GM21528 (cell line): ENCODE measurements around the gene QRICH2.
"Not testable (repeated sequence)": the region's sequence is repeated elsewhere in the genome, so short reads cannot be mapped to it uniquely, and the experiment has no call there.

ENCODE experiments used
- ATAC-seq: cut with Tn5 transposase; IDR thresholded peaks from one replicate; pipeline ENCODE4 v1.9.1; 2021; ENCODE audit warnings: mild to moderate bottlenecking, moderate library complexity; ENCODE audit not compliant: unreplicated experiment, low FRiP score

Gene QRICH2

DNA sequence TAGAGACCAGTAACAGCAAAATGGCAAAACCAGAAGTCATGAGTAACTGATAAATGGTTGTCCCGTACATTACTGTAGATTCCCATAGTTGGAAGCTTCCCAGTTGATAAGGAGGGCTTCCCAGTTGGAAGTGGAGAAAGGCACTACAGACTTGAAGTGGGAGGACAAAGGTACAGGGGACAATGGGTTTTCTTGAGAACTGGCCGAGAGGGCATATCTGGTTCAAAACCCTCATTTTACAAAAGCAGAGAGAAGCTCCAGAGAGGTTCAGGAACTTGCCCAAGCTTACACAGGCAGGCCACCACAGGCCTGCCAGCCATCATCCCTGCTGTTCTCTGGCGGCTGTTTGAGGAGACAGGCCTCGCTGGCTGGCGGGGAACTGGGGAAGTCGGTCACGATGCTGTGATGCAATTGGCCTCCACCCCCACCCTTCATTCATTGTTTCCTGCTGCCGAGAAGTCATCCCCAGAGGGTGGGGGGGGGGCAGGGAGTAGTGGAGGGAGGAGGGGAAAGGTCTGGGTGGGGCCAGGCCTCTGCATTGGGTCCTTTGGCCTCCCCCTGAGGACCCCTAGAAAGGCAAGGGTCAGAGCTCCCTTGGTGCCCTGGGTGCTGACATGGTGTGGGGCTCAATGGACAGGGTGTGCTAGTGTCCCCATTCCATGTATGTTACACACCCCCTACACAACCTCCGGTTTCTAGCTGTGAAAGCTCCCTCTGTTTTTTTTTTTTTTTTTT, 39.9 kb downstream of the QRICH2 start:
- ATAC-seq: no peak

DNA sequence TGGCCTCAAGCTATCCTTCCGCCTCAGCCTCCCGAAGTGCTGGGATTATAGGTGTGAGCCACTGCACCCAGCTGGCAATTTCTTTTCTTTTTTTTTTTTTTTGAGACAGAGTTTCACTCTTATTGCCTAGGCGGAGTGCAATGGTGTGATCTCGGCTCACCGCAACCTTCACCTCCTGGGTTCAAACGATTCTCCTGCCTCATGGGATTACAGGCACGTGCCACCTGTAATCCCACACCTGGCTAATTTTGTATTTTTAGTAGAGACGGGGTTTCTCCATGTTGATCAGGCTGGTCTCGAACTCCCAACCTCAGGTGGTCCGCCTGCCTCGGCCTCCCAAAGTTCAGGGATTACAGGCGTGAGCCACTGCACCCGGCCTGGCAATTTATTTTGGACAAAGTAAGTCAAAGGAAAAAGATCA, 40.5 kb downstream of the QRICH2 start:
- ATAC-seq: not testable (repeated sequence)

DNA sequence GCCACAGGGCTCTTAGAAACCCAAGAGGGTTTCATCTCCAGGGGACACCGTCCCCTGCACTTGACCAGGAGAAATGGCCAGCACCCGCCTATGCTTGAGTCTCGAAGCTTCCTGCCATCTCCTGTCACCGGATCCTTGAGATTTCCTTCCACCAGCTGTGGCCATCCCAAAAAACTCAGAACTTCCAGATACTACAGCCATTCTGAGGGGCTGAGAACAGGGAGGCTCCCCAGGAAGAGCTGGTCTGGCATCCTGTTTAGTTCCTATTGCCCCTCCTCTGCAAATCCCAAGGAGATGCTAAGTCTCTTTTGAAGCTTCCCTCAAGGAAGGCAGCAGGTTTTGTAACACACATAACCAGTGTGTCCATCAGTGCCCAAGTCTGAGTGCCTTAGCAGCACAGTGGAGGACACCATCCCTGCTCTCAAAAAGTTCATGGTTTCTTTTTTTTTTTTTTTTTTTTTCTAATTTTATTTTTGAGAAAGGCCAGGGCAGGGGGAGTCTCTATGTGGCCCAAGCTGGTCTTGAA, 41.0 kb downstream of the QRICH2 start:
- ATAC-seq: no peak

DNA sequence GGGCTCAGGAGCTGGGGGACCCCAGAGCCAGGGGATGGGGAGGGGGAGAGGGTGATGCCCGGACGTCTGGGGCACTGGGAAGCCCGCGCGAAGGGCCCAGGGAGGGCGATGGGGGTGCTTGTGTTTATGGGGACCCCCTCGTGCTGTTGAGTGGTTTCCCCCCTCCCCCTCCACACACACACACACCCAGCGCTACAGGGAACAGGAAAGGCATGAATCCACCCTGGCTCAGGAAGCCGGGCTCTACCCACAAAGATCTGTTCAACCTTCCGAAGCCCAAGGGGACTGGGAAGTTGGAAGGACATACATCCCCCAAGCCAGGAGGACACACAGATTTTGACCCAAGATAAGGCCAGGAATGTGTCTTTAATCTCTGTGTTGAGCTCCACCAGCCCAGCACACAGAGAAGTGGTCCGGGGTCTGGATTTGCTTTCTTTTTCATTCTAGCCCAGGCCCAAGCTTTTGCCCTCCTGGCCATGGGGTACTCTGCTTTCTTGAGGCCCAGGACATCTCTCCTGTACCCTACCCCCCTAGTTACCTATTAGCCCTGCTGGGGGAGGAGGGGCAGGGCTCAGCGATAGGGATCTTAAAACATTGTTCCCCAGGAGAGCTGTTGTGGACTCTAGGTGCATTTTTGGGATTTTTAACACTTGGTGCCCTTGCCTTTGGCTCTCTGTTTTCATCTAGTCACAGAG, 41.7 kb downstream of the QRICH2 start:
- no peak for ATAC-seq

DNA sequence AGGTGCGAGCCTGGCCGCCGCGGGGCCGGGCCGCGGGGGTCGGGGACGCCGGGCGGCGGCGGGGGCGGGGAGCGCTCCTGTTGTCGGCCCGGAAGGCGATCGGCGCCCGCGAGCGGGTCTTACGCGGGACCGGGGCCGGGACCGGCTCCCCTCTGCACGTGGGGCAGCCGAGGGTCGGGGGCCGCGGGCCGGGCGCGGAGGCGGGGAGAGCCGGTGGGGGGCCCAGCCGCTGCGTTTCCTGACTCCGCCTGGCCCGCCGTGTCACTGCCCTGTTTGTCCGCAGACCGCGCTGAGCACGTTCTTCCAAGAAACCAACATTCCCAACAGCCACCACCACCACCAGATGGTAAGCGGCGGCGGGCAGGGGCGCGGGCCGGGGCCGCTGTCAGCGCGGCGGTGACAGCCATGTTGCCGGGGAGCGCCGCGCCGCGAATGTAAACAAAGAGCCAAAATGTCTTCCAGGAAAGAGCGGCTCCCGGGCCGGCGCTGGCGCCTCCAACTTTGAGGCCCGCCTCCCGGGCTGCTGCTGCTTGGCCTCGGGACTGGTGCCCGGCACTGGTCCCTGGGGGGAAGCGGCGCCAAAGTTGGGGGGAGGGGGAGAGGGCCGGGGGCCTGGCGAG, 42.3 kb downstream of the QRICH2 start:
- no peak for ATAC-seq

DNA sequence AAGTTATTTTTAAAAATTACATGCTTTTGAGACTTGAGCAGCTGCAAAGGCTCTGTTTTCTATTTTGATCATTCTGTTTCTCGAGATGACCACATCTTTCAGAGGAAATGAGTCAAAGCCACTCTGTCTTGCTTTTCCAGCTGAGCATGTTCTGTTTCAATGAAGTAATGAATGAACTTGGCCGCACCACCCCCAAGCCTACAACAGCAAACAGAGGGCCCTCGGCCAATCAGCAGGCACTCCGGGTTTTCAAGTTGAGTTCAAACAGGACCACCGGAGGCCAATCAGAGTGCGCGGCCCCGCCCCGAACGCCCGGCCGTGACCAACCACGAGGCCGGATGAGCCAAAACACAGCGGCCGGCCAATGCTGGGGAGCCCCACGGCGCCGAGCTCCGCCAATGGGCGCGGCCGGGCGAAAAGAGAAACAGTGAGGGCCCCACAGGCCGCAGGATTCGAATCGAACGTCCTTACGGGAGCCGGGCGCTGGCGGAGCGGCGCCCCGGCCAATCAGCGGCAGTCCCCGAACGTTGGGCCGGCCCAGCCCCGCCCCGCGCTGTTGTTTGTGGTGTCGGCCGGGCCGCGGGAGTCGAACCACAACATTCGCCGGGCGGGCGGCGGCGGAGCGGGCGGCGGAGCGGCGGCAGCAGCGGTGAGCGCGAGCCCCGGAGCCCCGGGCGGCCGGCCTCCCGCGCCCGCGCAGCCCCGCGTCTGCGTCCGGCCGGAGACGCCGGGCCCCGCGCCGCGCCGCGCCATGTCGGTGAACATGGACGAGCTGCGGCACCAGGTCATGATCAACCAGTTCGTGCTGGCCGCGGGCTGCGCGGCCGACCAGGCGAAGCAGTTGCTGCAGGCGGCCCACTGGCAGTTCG, 43.1 kb downstream of the QRICH2 start, which contains the start of gene UBALD2:
Gene UBALD2, plus strand, starts transcription at position 594 of the 869 bp plus-strand sequence. Its CDS starts 158 bp downstream, at position 752.
- ATAC-seq: peak; percentile 70

DNA sequence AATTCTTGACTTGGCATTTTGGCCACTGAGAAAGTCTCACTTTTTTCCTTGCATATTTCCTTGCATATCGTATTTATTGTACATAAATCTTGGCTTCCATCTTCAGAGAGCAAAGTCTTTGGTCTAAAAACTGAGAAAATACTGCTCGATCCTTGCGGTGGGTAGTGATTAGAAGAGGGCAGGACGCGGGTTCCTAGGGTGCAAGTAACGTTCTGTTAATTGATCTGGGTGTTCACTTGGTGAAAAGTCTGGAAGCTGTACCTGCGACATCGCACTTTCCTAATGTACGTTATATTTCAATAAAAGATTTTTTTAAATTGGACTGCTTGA, 43.7 kb downstream of the QRICH2 start:
- peak; percentile 1 for ATAC-seq

DNA sequence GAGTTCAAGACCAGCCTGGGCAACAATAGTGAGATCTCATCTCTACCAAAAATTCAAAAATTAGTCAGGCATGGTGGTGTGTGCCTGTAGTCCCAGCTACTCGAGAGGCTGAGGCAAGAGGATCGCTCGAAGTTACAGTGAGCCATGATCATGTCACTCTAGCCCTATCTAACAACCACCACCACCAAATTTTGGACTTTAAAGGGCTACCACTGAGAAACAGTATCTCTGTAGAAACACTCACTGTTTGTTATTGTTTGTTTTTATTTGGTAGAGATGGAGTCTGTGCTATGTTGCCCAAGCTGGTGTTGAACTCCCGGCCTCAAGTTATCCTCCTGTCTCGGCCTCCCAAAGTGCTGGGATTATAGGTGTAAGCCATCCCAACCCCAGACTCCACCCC, 44.2 kb downstream of the QRICH2 start:
- ATAC-seq: no peak

DNA sequence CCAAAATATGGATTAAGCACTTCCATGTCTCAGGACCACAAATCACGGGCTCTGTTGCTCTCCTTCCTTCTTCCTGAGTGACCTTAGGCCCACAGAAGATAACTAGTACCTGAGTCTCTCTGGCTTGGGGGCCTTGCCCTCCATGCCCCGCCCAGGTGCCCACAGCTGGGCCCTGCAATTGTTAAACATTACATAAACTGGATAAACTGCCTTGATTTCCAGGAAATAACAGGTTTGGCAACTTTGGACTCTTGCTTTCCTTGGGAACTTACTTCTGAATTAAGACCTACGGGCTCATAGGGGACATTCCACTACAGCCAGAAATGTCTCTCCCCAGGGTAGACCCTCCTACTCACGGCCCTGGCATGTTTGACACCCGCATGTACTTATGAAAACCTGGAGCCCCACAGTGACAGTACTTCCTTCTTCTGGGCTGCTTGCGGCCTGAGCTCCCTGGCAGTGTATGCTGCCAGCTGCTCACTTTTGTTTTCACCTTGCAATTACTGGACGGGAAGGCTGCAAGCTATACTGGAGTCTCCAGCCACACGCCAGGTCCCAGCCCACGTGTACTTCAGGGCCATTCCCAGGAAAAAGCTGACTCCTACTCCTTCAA, 45.2 kb downstream of the QRICH2 start:
- ATAC-seq: no peak

DNA sequence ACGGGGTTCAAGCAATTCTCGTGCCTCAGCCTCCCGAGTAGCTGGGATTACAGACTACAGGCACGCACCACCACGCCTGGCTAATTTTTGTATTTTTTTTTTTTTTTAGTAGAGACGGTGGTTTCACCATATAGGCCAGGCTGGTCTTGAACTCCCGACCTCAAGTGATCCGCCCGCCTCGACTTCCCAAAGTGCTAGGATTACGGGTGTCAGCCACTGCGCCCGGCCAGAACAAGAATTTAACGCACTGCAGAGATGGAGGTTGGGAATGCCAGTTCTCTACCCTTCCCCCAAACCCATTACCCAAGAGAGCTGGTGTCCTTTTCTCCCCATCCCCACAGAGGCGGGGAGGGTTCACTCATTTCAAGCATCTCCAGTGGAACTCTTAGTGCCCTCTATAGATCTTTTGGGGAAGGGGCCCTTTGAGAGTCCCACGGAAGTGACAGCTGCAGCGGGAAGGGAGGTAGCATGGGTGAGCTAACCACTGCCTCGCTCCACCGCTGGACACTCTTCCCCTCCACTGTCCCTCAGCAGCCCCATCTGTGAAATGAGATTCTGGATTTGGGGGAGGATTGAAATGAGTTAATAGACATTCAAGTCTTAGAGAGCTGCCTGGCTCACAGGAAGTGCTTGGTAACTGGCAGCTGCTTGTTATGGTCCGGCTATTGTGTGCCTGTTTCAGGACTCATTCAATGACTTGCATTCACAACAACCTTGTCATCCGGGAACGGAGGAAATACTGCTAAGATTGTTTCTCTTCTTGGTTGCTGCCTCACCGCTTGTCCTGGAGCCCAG, 46.5 kb downstream of the QRICH2 start:
- ATAC-seq: no peak

DNA sequence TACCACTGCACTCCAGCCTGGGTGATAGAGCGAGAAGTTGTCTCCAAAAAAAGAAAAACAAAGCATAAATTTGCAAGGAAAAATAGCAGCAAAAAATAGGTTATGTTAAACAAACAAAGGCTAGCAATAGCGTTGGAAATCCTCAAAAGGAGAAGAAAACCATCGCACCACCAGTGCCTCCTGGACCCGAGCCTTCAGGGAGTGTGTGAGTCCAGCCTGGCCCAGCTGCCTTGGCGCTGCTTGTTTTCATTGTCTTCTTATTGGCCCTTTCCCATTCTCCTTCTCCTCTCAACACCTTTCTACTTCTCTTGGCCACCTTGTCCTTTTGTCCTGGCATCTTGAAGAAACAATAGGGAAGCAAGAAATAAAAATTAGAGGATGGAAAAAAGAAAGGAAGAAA, 47.4 kb downstream of the QRICH2 start:
- no peak for ATAC-seq

DNA sequence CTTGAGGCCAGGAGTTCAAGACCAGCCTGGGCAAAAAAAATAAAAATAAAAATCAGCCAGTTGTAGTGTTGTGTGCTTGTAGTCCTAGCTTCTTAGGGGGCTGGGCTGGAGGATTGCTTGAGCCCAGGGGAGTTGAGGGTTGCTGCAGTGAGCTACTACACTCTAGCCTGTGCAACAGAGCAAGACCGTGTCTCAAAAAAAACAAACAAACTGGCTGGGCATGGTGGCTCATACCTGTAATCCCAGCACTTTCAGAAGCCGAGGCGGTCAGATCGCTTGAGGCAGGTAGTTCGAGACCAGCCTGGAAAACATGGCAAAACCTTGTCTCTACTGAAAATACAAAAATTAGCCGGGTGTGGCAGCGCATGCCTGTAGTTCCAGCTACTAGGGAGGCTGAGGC, 47.9 kb downstream of the QRICH2 start:
- ATAC-seq: no peak

DNA sequence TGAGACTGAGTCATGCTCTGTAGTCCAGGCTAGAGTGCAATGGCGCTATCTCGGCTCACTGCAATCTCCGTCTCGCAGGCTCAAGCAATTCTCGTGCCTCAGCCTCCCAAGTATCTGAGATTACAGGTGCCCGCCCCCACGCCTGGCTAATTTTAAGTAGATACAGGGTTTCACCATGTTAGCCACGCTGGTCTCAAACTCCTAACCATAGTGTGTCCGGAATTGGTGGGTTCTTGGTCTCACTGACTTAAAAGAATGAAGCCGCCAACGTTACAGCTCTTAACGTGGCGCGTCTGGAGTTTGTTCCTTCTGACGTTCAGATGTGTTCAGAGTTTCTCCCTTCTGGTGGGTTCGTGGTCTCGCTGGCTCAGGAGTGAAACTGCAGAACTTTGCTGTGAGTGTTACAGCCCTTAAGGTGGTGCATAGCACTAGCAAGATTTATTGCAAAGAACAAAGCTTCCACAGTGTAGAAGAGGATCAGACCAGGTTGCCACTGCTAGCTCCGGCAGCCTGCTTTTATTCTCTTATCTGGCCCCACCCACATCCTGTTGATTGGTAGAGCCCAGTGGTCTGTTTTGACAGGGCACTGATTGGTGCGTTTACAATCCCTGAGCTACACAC, 51.5 kb downstream of the QRICH2 start:
- not testable (repeated sequence) for ATAC-seq

DNA sequence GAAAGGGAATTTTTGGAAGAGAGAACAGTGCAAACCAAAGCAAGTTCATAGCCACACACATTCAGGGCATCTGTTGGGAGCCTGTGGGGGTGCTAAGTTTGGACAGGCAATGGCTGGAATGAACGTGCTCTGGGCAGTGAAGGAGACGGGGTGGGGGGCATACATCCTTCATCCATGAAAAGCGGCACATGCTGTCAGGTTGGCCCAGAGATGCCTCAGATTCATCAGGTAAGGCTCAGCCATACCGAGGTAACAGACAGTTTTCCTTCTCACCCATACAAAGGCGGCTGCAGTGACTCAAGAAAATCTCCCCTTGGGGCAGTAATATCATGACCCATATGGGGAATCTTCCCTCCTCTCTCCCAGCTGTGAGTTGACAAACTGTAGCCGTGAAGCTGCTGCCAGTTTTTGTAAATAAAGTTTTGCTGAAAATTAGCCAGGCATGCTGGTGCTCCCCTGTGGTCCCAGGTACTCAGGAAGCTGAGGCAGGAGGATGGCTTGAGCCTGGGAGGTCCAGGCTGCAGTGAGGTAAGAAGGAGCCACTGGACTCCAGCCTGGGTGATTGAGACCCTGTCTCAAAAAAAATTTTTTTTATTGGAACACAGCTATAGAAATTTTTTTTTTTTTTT, 52.2 kb downstream of the QRICH2 start:
- no peak for ATAC-seq

DNA sequence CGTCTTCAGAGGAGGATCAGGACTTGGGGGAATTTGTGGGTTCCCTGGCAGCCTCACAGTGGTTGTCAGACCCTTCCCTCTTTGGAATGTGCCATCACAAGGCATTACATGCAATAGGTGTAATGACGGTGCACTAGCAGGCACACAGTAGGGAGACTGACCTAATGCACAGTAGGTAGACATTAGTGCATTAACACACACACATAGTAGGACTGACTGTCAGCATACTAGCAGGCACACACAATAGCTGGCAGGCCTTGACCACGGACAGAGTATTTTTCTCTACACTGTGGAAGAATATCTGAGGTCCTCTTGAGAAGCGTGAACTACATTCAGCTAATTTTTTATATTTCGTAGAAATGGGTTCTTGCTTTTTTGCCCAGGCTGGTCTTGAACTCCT, 53.8 kb downstream of the QRICH2 start:
- ATAC-seq: no peak

DNA sequence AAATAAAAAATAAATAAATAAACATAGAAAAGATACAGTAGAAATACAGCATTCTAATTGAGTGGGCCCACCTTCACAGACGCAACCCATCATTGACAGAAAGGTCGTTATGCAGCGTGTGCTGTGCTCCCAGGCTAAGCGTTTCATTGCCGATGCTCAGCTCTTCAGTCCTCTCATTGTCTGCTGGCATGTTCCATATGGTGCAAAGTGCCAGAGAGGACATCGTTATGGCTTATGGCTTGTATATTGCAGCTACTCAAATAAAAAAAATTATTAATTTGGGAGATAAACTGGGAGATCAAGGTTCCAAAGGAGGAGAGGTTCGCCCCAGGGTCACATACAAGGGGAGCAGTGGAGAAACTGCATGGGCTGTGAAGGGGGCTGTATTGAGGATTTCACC, 54.2 kb downstream of the QRICH2 start:
- ATAC-seq: no peak

DNA sequence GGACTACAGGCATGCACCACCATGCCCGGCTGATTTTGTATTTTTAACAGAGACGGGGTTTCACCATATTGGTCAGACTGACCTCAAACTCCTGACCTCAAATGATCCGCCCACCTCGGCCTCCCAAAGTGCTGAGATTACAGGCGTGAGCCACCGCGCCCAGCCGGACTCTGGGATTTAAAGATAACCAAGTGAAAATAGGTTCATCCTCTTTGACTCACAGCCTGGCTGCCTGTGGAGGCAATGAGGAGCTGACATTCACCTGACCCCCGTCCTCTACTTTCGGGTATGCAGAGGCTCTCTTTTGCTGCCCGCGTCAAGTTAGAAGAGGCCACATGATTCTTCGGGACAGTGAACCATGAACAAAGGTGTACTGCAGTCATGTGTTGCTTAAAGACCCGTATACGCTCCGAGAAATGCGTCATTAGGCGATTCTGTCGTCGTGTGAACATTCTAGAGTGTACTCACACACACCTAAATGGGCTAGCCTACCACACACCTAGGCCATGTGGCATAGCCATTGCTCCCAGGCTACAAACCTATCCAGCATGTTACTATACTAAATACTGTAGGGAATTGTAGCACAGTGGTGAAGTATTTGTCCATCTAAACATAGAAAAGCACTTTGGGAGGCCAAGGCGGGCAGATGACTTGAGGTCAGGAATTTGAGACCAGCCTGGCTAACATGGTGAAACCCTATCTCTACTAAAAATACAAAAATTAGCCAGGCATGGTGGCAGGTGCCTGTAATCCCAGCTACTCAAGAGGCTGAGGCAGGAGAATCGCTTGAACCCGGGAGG, 54.9 kb downstream of the QRICH2 start:
- ATAC-seq: not testable (repeated sequence)
